GM19328 (cell line): Measurements from ENCODE around the gene UCKL1.
"Not testable (repeated sequence)": the region's sequence is repeated elsewhere in the genome, so short reads cannot be mapped to it uniquely, and the experiment has no call there.

Experiments
- ATAC-seq: cut with Tn5 transposase; IDR thresholded peaks from one replicate; pipeline ENCODE4 v1.9.1; 2021; ENCODE audit warnings: mild to moderate bottlenecking, moderate library complexity; ENCODE audit not compliant: unreplicated experiment

UCKL1 gene

DNA sequence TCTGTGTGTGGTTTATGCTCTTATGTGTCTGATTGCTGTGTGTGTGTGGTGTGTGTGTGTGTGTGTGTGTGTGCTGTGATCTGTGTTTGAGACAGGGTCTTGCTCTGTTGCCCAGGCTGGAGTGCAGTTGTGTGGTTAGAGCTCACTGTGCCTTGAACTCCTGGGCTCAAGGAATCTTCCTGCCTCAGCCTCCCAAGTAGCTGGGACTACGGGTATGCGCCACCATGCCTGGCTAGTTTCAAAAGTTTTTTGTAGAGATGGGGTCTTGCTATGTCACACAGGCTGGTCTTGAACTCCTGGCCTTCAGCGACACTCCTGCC lies 16.9 kb upstream of the UCKL1 start:
- no peak for ATAC-seq

DNA sequence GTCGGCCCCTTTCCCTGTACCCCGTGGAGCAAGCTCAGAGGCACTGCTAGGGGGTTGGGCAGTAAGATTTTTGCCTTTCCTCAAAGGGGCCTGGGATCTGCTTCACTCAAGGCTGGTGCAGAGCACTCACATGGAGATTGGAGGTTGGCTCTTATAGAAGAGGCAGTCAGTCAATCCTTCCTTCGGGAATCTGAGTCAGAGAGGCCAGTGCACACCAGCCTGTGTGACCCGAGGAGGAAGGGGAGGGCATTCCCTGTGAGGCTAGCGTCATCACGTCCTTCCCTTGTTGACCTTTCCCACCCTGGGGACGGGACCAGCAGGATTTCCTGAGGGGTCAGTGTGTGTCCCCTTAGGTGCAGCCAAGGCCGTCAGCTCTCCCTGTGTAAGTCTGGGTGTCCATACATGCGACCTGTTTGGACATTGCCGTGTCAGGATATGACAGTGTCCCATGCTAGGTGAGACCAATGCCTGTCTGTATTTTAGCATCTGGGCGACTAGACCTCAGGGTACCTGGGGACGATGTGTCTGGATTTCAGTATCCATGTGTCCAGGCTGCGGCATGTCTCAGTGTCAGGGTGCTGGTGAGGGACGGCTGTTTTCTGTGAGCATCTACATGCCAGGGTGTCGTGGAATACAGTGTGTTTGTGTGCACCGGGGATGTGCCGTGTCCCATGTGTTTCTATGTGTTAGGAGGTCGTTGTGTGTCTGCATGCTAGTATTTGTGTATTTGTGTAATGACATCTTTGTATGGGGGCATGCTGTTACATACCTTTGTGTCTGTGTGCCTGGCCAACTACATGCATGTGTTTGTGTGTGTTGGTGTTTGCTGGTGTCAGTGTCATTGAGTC lies 16.3 kb upstream of the UCKL1 start:
- ATAC-seq, result no peak

DNA sequence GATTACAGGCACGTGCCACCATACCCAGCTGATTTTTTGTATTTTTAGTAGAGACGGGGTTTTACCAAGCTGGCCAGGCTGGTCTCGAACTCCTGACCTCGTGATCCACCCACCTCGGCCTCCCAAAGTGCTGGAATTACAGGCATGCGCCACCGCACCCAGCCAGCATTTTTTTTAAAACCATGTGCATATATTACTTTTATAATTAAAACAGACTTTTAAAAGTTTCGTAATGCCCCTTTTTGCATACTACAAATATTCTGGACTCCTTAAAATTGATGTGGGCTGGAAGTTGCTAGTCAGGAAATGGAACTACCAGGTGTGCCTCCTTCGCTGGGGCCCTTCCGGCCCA lies 15.7 kb upstream of the UCKL1 start:
- not testable (repeated sequence) for ATAC-seq

DNA sequence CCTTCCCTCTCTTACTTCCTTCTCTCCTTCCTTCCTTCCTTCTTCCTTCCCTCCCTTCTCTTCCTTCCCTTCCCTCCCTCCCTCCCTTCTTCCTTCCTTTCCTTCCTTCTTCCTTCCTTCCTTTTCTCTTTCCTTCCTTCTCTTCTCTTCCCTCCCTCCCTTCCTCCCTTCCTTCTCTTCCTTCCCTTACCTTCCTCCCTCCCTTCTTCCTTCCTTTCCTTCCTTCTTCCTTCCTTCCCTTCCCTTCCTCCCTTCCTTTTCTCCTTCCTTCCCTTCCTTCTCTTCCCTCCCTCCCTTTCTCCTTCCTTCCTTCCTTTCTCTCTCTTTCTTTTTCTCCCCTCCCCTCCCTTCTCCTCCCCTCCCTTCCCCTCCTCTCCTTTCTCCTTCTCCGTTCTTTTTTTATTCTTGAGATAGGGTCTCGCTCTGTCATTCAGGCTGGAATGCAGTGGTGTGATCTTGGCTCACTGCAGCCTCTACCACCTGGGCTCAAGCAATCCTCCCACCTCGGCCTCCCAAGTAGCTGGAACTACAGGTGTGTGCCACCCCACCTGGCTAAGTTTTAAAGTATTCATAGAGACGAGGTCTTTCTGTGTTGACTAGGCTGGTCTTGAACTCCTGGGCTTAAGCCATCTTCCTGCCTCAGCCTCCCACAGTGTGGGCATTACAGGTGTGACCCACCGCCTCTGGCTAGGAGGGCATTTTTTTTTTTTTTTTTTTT lies 14.7 kb upstream of the UCKL1 start:
- no peak for ATAC-seq

DNA sequence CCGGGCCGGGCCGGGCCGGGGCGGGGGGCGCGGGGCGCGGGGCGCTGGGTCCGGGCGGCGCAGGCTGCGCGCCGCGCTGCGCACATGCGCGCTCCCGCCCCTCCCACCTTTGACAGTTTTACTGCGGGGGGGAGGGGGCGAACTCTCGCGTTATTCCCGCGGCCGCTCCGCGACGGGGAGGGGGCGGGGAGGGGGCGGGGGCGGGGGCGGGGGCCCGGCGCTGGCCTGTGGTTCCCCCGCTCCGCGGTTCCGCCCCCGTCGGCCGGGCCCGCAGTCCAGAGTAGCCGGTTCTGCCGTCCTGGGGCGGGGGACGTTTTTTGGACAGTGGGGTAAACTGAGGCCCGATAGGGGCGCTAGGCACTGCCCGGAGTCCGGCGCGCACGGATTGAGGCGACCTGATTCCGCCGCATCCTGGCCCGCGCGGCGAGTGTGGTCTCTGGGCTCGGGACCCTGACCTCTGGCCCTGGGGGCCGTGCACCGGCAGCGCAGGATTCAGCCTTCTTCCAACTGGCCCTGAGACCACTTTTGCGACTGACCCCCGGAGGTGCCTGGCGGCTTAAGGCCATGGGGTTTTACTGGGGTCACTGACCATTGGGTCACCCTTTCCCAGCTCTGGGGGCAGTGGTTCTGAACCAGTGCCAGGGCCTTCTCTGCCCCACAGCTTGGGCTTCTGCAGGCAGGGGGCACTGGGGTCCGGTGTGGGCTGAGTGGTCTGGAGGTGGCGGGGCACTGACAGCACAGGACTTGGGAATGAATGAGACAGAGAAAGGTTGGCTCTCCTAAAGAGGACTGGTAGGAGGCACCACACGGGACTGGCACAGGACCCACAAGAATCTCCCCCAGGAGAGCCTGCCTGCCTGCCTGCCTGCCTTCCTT lies 13.9 kb upstream of the UCKL1 start, which contains the start of gene ZNF512B:
Gene ZNF512B (minus strand): TSS at position 93 of the 876 bp plus-strand sequence. CDS start 1,980 bp downstream, outside the sequence.
- ATAC-seq, result no peak

DNA sequence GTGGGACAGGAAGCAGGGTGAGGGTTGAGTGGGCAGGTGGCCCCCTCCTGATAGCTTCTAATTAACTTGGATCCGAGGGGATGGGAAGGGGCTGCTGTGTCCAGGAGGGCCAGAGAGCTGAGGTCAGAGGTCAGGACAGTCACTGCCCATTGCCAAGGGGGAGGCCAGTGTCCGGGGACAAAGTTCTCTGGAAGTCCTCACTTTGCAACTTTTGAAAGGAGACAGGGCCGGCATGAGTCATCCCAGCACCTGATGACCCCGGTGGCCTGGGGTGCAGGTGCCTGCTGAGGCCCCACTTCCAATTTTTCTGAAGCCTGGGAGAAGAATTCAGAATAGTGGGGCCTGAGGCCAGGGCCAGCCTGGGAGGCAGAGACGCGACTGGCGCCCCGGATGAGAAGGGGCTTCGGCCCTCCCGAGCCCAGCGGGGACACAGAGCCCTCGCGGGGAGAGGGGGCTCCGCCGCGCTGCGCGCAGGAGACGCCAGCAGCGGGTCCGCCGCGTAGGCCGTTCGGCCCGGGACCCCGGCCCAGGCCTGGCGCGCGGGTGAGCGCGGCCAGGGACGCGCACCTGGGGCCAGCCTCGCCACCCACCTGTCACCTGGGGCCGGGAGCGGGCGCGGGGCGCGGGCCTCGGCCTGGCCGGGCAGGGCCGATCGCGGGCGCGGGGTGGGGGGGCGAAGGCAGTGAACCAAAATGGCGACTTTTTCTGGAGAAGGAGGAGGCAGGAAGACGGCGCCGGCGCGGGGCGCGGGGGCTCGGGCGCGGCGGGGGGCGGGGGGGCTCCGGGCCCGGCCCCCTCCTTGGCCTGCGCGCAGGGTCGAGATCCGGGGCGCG lies 12.9 kb upstream of the UCKL1 start:
- ATAC-seq, result no peak

DNA sequence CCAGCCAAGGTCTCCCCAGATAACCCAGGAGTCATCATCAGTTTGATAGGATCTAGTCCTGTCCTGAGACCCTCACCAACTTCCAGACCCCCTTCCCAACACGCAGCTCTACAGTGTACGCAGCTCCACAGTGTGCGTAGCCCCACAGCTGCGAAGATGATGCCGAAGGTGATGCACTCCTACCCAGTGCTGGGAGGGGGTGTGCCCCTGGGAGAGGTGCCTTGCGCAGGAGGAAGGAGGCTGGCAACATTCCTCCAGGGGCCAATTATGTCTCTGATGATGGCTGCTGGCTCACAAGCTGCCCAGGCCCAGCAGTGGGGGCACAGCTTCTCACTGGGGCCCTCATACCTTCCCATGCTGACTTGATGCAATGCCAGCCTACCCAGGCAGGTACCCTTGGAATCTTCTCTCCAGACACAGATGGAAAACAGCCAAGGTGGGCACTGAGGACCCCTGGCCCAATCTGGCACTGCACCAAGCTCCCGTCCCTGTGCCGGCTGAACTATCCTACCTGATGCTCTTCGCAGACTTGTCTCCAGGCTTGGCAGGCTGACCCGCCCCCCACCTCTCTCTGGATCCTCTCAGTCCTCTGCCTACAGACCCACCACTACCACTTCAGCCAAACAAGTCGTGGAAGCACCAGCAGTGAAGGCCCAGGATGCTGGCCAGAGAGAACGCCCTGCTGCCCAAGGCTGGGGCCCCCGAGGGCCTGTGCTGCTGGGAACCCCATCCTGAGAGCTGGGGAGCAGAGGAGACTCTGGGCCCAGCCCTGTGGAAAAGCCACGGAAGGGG lies 12.1 kb upstream of the UCKL1 start:
- no peak for ATAC-seq

DNA sequence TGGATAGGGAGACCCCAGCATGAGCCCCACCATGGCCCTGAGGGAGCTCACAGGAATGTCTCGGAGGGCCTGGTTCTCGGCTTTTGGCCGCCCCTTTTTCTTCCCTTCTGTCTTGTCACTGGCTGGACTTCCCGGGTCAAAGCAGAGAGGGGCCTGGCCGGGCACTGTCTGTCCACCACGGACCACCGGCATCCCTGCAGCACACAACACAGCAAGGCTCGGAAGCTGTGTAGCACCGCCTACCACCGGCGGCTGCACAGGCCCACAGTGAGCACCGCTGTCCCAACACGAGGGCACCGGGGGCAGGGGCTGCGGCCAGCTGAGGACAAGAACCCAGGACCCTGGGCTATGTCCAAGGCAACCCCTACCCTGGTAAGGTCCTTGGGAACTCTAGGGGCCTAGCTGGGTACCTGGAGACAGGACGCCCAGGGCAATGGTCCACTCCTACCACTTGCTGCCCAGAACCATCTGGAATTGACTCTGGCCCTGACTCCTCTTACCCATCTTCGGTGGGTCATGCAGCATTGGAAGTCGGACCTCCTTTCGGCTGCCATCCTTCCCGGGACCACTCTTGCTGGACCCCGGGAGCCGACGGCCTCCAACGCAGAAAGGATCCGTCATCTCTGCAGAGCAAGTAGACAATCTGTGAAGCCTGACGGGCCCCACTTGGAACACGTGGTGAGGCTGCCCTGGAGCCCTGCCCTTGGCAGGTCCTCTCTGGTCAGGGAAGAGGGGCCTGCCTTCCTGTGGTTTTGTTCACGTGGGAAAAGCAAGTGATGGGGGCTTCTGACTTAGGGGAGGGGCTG lies 11.3 kb upstream of the UCKL1 start:
- ATAC-seq, result no peak

DNA sequence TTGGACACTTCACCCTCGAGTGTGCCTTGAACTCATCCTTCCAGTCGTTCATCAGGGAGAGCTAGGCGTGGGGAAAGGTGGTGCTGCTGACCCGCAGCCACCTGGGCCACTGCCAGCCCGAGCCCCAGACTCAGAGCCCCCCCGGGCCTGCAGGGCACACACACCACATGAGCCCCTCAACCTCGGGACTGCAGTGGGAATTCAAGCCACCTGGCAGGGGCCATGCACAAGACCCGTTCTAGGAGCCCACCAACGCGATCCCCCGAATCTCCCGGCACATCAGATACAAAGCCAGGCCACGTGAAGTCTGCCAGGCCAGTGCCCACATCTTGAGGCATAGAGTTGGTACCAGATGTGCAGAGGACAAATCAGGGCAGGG lies 10.7 kb upstream of the UCKL1 start:
- ATAC-seq, result no peak

DNA sequence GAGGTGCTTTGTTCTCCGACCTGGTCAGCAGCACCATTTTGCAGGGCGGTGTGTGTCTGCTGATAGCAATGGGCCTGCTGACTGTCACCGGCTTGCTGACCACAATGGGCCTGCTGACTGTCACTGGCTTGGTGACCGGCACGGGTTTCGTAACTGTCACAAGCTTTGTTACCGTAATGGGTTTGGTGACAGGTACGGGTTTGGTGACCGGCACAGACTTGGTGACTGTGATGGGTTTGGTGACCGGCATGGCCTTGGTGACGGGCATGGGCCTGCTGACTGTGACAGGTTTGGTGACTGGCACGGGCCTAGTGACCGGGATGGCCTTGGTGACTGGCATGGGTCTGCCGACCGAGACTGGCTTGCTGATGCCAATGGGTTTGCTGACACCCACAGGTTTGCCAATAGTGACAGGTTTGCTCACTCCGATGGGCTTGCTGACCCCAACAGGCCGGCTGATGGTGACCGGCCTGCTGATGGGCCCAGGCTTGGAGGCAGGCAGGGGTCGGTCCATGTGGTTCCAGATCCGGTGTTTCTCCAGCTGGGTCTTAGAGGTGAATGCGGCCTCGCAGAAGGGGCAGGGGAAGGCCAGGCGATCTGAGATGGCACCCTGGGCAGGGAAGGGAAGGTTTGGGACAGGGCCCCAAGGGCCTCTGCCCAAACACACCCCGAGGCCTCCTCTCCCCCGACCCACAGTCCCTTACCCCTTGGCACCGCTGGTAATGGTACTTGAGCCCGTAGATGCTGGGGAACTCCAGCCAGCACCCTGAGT lies 10.1 kb upstream of the UCKL1 start:
- no peak for ATAC-seq

DNA sequence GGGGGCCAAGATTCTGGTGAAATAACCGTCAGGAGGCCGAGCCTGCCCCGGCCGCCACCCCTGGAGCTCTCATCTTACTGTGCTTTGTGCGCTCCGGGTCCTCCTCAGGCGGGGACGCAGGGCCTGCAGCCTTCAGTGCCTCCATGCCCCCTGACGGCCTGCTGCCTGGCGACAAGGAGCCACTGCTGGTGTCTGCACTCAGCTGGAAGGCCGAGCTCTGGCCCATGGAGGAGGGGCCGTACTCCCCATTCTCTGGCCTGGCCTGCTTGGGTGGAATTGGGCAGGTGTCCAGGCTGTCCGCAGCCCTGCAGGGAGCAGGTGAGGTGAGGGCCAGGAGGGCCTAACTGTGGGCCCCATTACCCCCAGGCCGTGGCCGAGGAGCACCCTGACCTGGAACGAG lies 8.2 kb upstream of the UCKL1 start:
- ATAC-seq, result no peak

DNA sequence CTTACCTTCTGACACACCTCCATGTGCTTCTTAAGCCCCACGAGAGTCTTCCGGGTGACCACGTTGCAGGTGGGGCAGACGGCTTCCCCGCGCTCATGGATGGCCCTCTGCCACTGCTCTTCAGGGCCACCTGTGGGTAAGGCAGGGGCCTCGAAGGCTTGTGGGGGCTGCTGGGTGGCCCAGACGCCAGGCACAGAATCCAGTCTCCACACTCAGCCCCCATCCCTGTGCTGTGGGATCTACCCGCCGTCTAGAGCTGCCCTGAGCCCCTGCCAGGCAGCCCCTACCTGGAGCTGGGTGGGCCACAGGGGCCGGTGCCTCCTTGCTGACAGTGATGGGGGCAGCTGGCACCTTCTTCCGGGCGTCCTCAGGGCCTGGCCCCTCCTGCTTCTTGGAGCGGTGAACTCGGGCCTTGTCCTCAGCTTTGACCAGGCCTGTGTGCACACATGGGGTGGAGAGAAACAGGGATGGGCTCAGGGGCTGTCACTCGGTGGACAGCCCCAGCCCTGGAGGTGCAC lies 7.6 kb upstream of the UCKL1 start:
- no peak for ATAC-seq

DNA sequence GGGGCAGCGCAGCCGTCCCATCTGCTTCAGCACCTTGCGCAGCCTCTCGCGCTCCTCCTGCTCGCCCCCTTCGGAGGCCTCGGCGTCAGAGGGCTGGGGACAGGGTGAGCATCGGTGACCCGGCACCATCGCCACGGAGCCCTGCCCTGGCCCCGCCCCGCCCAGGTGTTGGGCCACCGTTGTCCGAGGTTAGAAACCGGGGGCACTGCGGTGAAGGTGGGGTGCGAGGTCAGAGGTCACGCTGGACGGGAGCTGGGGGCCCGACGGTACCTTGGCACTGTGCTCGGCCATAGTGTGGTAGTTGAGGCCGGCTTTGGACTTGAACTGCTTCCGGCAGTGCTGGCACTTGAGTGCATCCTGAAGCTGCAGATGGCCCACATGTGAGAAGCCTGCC lies 7.1 kb upstream of the UCKL1 start:
- no peak for ATAC-seq

DNA sequence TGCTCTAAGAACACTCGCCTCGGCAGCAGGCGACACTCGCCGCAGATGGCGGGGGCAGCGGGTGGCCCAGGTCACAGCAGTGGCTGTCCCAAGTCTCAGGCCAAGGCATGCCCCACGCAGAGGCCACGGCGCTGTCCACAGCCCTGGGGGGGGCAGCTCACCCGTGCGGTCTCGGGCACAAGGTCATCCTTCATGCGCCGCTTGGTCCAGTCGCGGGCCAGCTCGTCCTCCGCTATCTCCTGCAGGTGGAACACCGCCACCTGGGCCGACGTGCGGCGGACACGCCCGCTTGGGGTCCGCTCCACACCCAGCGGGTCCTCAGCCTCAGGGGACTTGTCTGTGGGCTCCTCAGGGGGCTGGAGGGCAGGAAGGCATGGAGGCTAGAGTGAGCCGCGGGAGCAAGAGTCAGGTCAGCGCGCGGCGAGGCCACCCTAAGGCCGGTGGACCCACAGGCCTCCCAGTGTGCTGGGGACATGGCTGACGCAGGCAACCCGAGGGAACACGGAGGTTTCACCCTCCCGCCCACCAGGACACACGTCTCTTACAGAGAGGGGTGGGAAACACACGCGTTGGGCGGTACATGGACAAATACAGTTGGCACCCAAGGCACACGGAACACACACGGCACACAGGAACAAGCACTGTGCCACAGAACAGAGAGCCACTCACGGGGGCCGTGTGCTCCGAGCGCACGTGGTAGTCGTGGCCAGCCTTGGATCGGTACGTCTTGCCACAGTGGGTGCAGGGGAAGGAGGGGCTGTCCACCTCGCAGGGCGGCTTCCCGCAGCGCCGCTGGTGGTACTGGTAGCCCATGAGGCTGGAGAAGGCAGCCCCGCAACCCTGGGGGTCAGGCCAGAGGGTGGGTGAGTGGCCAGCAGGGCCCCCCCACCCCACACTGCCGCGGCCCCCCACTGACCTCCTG lies 6.5 kb upstream of the UCKL1 start:
- no peak for ATAC-seq

DNA sequence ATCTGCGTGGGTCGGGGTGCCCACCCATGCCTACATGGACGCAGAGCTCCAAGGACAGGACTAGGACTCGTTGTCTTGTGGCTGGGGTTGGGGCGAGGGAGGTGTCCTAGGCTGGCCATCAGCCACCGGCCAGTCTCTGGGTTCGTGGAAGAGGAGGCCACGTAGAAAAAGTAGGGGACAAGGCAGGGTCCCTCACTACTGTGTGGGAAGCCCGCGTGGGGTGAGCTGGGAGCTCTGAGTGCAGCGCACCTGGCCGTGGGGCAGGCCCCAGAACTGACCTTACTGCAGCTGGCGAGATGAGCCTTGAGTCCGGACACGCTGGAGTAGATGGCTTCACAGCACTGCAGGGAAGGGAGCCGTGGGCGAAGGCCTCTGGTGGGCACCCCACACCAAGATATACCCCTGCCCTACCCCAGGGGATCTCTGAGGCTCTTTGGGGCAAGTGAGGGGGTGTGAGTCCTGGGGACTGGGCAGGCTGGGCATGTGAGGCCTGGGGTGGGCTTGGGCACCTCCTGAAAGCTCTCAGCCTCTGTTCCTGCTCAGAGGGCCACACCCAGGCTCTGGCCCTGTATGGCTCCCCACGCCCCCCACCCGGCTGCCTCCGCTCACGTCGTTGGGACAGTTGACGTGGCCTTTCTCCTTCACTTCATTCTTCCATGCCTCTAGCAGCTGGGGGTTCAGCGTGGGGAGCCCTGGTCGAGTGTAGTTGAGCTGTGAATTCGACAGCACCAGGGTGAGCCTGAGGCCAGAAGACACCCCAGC lies 5.6 kb upstream of the UCKL1 start:
- no peak for ATAC-seq
